Neural progenitor cell (in vitro differentiated cells): ENCODE measurements around the gene SLX4IP. TPM values are rescaled to one million over a fixed set of nuclear protein-coding genes. Genes with fewer than 3 reads are reported as not detected.
A peak's percentile ranks its signal among the peaks of the same experiment; 100 is the strongest.

Experiments used
- DNase-seq: peaks from one replicate; pipeline ENCODE4 v3.0.0-alpha.2; 2016; ENCODE audit warnings: low spot score
- H2AFZ ChIP-seq: fragments of 200-600 bp; sonication (generic); replicated peaks from 2 replicates; pipeline ENCODE4 v1.6.1; 2016; ENCODE audit warnings: antibody characterized with exemption
- H3F3A ChIP-seq: fragments of 200-600 bp; sonication (generic); 2 replicates; pipeline ENCODE4 v1.6.1; 2016; ENCODE audit warnings: antibody characterized with exemption, low read depth
- H3K27ac ChIP-seq: fragments of 200-600 bp; sonication (generic); 2 replicates; pipeline ENCODE4 v1.5.1; 2016; ENCODE audit warnings: mild to moderate bottlenecking
- H3K27me3 ChIP-seq: fragments of 200-600 bp; sonication (generic); 2 replicates; pipeline ENCODE4 v1.6.1; 2016; ENCODE audit warnings: mild to moderate bottlenecking, moderate library complexity
- H3K36me3 ChIP-seq: fragments of 200-600 bp; sonication (generic); 2 replicates; pipeline ENCODE4 v1.5.1; 2016
- H3K4me1 ChIP-seq: fragments of 200-600 bp; sonication (generic); 2 replicates; pipeline ENCODE4 v1.6.1; 2016; ENCODE audit warnings: mixed run types
- H3K4me2 ChIP-seq: fragments of 200-600 bp; sonication (generic); 2 replicates; pipeline ENCODE4 v1.6.1; 2016
- H3K4me3 ChIP-seq: fragments of 200-600 bp; sonication (generic); 2 replicates; pipeline ENCODE4 v1.5.1; 2016
- H3K79me2 ChIP-seq: fragments of 200-600 bp; sonication (generic); 2 replicates; pipeline ENCODE4 v1.6.1; 2016; ENCODE audit warnings: low read depth
- H3K9ac ChIP-seq: fragments of 200-600 bp; sonication (generic); 2 replicates; pipeline ENCODE4 v1.6.1; 2016
- H3K9me3 ChIP-seq: fragments of 200-600 bp; sonication (generic); 2 replicates; pipeline ENCODE4 v1.5.1; 2016; ENCODE audit warnings: low read depth
- H4K20me1 ChIP-seq: fragments of 200-600 bp; sonication (generic); 2 replicates; pipeline ENCODE4 v1.6.1; 2016; ENCODE audit warnings: low read depth
- H3K27ac Mint-ChIP-seq: 3 replicates; pipeline ENCODE4 v1.8.0; 2021; ENCODE audit warnings: mixed read lengths
- H3K27me3 Mint-ChIP-seq: 2 replicates; pipeline ENCODE4 v1.8.0; 2022; ENCODE audit warnings: low read depth, mild to moderate bottlenecking, inconsistent platforms, moderate library complexity, mixed read lengths; ENCODE audit not compliant: insufficient read depth
- H3K36me3 Mint-ChIP-seq: 3 replicates; pipeline ENCODE4 v1.8.0; 2021; ENCODE audit warnings: mixed read lengths
- H3K4me1 Mint-ChIP-seq: 3 replicates; pipeline ENCODE4 v1.8.0; 2021; ENCODE audit warnings: mixed read lengths
- H3K4me3 Mint-ChIP-seq: 3 replicates; pipeline ENCODE4 v1.8.0; 2021; ENCODE audit warnings: mild to moderate bottlenecking, moderate library complexity, mixed read lengths
- H3K9me3 Mint-ChIP-seq: 3 replicates; pipeline ENCODE4 v1.8.0; 2020; ENCODE audit warnings: mixed read lengths
- EZH2 ChIP-seq: fragments of 200-600 bp; sonication (generic); IDR thresholded peaks from 2 replicates; pipeline ENCODE4 v1.6.1; 2017; ENCODE audit warnings: antibody characterized with exemption, mild to moderate bottlenecking, moderate library complexity
- EZH2phosphoT487 ChIP-seq: fragments of 200-600 bp; sonication (generic); IDR thresholded peaks from 2 replicates; pipeline ENCODE4 v1.6.1; 2017; ENCODE audit warnings: antibody characterized with exemption
- total RNA-seq: library from RNA; depleted of rRNA; stranded (reverse); fragments of >200 nt; gene quantifications from 2 replicates; pipeline ENCODE4 v1.2.3, GENCODE V29; 2015; ENCODE audit warnings: low replicate concordance
- TF ChIP-seq, protein P1 (sequence below): fragments of 200-600 bp; sonication (generic); IDR thresholded peaks from 2 replicates; pipeline ENCODE4 v1.5.1; 2017; ENCODE audit warnings: antibody characterized with exemption, mild to moderate bottlenecking

Gene SLX4IP
- total RNA-seq, 1 donor from 2014 or later: 9.5 TPM

DNA sequence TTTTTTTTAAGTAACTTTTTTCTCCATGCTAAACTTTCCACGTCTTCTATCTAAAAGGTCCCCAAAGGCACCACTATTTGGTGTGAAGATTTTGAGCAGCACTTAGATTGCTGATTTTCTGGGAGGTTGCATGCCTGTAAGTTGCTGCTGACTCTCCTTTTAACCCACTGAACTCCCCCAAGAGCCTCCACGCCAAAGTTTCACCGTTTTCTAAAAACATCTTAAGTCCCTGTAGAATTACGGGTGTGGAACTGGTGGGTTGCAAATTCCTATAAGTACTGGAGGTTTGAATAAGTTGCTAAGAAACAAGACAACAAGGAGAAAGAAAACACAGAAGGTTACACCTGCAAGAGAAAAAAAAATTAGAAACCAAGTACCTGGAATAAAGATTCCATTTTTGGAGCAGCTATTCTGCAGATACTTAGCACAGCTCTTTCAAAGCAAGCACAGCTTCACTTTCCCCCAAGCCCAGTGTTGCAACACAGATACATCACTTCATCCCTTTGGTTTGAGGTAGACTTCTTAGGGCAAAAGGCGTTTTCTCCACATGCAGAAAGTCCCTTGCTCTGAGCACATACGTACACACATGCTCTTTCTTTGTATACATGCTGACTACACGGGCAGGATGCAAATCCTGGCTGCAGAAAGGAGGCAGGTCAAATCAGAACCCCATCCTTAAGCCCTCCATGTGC, 233.7 kb downstream of the SLX4IP start:
- TF ChIP-seq, protein P1, sequence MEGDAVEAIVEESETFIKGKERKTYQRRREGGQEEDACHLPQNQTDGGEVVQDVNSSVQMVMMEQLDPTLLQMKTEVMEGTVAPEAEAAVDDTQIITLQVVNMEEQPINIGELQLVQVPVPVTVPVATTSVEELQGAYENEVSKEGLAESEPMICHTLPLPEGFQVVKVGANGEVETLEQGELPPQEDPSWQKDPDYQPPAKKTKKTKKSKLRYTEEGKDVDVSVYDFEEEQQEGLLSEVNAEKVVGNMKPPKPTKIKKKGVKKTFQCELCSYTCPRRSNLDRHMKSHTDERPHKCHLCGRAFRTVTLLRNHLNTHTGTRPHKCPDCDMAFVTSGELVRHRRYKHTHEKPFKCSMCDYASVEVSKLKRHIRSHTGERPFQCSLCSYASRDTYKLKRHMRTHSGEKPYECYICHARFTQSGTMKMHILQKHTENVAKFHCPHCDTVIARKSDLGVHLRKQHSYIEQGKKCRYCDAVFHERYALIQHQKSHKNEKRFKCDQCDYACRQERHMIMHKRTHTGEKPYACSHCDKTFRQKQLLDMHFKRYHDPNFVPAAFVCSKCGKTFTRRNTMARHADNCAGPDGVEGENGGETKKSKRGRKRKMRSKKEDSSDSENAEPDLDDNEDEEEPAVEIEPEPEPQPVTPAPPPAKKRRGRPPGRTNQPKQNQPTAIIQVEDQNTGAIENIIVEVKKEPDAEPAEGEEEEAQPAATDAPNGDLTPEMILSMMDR: no peak
- TF ChIP-seq EZH2 (no peak), EZH2phosphoT487 (no peak)
- H3K4me3 ChIP-seq: peak overlapping the region; percentile 14
- Mint-ChIP-seq H3K4me1 (peaks cover 74% of the 10 kb centered on the region), H3K9me3 (no peaks in the 10 kb centered on the region), H3K27me3 (peaks cover 3% of the 10 kb centered on the region), H3K4me3 (peak overlapping the region; percentile 88), H3K36me3 (peaks cover 30% of the 10 kb centered on the region), H3K27ac (peak overlapping the region; percentile 92)
- H3K79me2 ChIP-seq: peaks cover 95% of the 10 kb centered on the region
- H3K9me3 ChIP-seq: no peaks in the 10 kb centered on the region
- peaks cover 6% of the 10 kb centered on the region for H3K36me3 ChIP-seq
- H3K4me1 ChIP-seq: peaks cover 73% of the 10 kb centered on the region
- no peak overlapping the region for H3K9ac ChIP-seq
- peak overlapping the region; percentile 93 for H3K4me2 ChIP-seq
- H2AFZ ChIP-seq: no peak overlapping the region
- H3K27ac ChIP-seq: peak overlapping the region; percentile 90
- peaks cover 95% of the 10 kb centered on the region for H4K20me1 ChIP-seq
- H3K27me3 ChIP-seq: no peaks in the 10 kb centered on the region
- no peak for DNase-seq
- peaks cover 71% of the 10 kb centered on the region for H3F3A ChIP-seq

DNA sequence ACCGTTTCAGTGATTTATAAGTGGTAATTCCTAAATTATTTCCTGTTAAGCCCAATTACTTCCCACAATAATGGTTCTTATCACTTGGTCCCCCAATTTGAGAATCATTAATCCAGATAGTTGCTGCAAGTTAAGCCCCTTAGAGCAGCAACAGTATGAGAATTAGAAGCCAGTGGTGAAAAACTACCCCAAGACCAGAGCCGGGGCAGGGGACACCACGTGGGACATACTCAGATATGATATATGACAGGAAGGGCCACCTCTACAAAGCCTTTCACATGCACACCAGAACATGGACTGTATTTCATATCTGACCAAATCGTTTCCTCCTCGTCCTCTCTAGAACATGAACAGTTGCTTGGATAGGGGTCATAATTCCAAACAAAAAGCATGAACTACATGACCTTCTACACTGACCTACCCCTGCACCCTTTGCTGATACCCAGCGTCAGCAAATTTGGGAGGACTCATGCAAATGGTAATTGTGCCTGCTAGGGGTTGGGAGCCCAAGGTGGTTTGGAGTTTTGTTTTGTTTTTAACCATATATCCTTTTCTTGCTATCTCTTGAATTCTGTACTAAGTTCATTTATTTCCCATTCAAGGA, 234.8 kb downstream of the SLX4IP start:
- H3K4me3 Mint-ChIP-seq: peak overlapping the region; percentile 88
- peak overlapping the region; percentile 87 for H3K4me3 ChIP-seq
- peaks cover 3% of the 10 kb centered on the region for H3K27me3 Mint-ChIP-seq

DNA sequence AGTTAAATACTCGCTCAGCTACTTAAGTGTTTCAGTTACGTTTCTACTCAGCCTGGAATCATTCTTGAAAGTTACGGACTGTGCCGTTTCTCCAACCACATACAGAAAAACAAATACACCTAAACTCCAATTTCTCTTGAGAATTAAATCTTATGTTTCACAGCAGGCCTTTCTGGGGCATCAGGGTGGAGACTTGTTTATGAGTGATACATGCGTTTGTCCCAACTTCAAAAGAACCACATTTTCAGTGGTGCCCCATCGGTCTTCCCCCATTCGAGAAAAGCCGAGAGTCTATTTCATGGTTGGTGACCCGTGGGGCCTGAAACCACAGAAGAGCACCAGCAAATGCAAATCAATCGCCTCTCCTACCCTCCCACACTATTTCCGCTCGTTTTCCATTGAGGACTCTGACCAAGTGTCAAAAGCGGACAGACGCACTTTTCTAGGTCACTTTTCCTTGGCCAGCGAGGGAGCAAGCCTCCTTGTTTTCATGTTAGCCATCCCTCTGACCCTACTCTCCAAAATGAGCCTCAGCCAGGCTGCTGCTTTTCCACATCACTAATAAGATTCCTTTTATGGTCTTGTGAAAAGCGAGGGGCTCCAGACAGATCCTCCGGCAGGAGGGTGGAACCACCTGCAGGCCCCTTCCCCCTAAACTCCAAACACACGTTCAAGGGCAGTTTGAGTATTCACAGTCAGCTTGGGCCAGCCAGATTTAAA, 235.6 kb downstream of the SLX4IP start:
- Histone ChIP-seq H3K9ac (no peak overlapping the region), H3K36me3 (peaks cover 4% of the 10 kb centered on the region), H3F3A (peaks cover 81% of the 10 kb centered on the region), H3K4me1 (peaks cover 54% of the 10 kb centered on the region), H3K4me3 (peak overlapping the region; percentile 87), H3K79me2 (peaks cover 77% of the 10 kb centered on the region), H3K27ac (no peak overlapping the region), H3K9me3 (no peaks in the 10 kb centered on the region), H4K20me1 (peaks cover 76% of the 10 kb centered on the region), H3K4me2 (peak overlapping the region; percentile 93), H3K27me3 (no peaks in the 10 kb centered on the region), H2AFZ (no peak overlapping the region)
- H3K27ac Mint-ChIP-seq: peak overlapping the region; percentile 96
- H3K27me3 Mint-ChIP-seq: peaks cover 3% of the 10 kb centered on the region
- peaks cover 63% of the 10 kb centered on the region for H3K4me1 Mint-ChIP-seq
- H3K4me3 Mint-ChIP-seq: peak overlapping the region; percentile 88
- DNase-seq: no peak
- no peaks in the 10 kb centered on the region for H3K9me3 Mint-ChIP-seq
- TF ChIP-seq EZH2phosphoT487 (no peak), EZH2 (no peak)
- TF ChIP-seq, protein P1: no peak
- peaks cover 17% of the 10 kb centered on the region for H3K36me3 Mint-ChIP-seq

More for the DNA sequence above, 234.8 kb downstream of the SLX4IP start:
- Mint-ChIP-seq H3K27ac (peak overlapping the region; percentile 96), H3K4me1 (peaks cover 63% of the 10 kb centered on the region), H3K9me3 (no peaks in the 10 kb centered on the region), H3K36me3 (peaks cover 19% of the 10 kb centered on the region)
- no peak overlapping the region for H3K27ac ChIP-seq
- H3K4me2 ChIP-seq: peak overlapping the region; percentile 93
- no peak for DNase-seq
- H3F3A ChIP-seq: peaks cover 80% of the 10 kb centered on the region
- no peaks in the 10 kb centered on the region for H3K9me3 ChIP-seq
- TF ChIP-seq EZH2phosphoT487: no peak
- TF ChIP-seq, protein P1: no peak
- TF ChIP-seq EZH2: no peak
- peaks cover 84% of the 10 kb centered on the region for H3K79me2 ChIP-seq
- no peak overlapping the region for H2AFZ ChIP-seq
- peaks cover 4% of the 10 kb centered on the region for H3K36me3 ChIP-seq
- no peaks in the 10 kb centered on the region for H3K27me3 ChIP-seq
- H4K20me1 ChIP-seq: peaks cover 83% of the 10 kb centered on the region
- H3K9ac ChIP-seq: no peak overlapping the region
- H3K4me1 ChIP-seq: peaks cover 62% of the 10 kb centered on the region
